ENCODE data around the gene VOPP1.
"Not testable (repeated sequence)": the region's sequence is repeated elsewhere in the genome, so short reads cannot be mapped to it uniquely, and the experiment has no call there.

The VOPP1 gene

DNA sequence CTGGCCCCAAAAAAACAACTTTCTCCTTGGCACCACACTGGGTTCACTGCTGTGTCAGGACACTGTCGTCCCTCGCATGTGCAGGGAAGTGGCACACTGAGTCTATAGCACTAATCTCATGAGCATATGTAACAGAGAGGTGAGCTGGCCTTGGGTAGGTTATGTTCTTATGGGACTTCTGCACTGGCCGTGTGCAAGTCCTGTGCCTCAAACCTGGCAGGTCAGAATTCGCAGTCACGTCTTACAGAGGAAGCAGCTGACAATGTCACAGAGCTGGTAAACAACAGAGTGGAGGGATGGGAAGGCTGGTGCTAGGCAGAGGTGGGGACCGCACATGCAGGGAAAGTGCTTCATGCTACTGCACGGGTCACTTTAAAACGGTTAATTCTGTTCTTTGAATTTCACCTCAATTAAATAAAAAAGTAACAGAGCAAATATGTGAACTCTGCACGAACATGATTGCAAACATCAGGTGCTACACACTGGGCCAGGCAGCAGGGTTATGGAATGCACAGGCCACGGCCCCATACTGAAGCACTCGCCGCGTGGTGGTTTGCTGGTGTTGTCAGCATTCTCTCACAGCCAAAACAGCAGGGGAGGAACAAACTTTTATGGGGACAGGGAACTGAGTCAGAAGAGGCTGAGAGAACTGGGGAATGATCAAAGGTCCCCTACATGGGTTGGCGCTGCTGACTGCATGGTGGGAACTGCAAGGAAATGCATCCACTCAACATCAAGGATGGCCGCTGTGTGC lies 54.2 kb downstream of the VOPP1 start:
- in situ Hi-C loops (cut with HindIII; ENCODE audit: low pct_unique_long_range_greater_than_20kb, low sequenced_read_pairs), result no loop called here

DNA sequence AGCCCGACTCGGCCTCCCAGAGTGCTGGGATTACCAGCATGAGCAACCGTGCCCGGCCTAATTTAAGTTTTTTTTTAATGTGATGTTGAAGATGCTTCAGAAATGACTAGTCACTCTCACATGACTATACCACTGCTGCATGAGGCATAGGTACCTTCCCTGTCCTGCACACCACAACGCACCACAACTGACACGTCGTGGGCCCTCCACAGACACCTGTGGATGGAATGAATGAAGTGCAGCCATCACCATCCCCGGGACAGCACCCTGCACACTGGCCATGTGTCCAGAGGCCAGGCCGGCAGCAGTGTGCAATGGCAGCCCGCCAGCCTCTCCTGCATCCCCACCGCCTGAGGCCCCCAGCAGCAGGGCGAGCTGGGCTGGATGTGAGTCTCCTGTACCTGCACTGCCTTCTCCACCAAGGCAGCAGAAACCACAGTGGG lies 55.1 kb downstream of the VOPP1 start:
- DNase-seq (ENCODE audit: low read depth in 1 of 2, low spot score in 1 of 2), result no peak
- TF ChIP-seq JUND (IDR thresholded peaks at IDR 0.05; ENCODE audit: low read depth), result no peak
- in situ Hi-C loops (cut with HindIII; ENCODE audit: low pct_unique_long_range_greater_than_20kb, low sequenced_read_pairs), result no loop called here

More for the DNA sequence above, 54.2 kb downstream of the VOPP1 start:
- no peak for DNase-seq (ENCODE audit: low read depth in 1 of 2, low spot score in 1 of 2)
- no peak for TF ChIP-seq JUND (IDR thresholded peaks at IDR 0.05; ENCODE audit: low read depth)

- no peak for DNase-seq (ENCODE audit: low read depth in 1 of 2, low spot score in 1 of 2)
- TF ChIP-seq JUND (IDR thresholded peaks at IDR 0.05; ENCODE audit: low read depth), result no peak
- in situ Hi-C loops (cut with HindIII; ENCODE audit: low pct_unique_long_range_greater_than_20kb, low sequenced_read_pairs), result no loop called here
These were observed 55.9 kb downstream of the VOPP1 start for GRCh38 chr7:55516409-55516808.

DNA sequence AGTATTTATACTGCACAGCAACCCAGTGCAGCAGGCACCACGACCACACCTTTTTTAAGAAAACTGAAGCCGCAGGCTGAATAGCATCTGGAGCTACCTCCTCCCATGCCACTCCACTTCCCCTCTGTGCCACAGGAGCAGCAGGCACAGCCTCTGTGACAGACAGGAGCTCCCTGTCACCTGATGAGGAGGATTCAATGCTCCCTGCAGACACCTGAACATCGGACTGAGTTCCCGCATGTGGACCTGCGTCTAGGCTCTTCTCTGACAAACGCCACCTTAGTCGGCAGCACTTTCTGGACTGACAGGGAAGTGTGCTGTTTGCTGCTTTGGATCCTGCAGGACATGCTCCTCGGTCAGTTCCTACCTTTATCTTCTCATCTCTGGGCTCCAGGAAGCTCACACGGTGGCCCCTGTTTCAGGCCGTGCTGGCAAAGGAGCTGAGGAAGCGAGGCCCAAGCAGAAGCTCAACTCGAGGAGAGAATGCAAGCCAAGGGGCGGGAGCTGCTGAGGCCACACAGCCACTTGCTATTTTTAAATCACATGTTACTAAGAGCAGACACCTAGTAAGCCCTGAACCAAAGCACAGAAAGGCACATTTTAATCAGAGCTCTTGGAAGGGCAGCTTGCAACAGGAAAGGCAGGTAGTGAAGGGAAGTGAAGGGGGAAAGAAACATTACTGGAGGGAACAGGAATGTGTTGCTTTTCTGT lies 56.6 kb downstream of the VOPP1 start:
- peak; percentile 32 to 47 for DNase-seq (ENCODE audit: low read depth in 1 of 2, low spot score in 1 of 2)
- TF ChIP-seq JUND (IDR thresholded peaks at IDR 0.05; ENCODE audit: low read depth), result no peak
- in situ Hi-C loops (cut with HindIII; ENCODE audit: low pct_unique_long_range_greater_than_20kb, low sequenced_read_pairs), result no loop called here

GRCh38 chr7:55514546-55515265 lies 57.6 kb downstream of the VOPP1 start:
- DNase-seq (ENCODE audit: low read depth in 1 of 2, low spot score in 1 of 2), result no peak
- in situ Hi-C loops (cut with HindIII; ENCODE audit: low pct_unique_long_range_greater_than_20kb, low sequenced_read_pairs), result no loop called here
- TF ChIP-seq JUND (IDR thresholded peaks at IDR 0.05; ENCODE audit: low read depth), result no peak

DNA sequence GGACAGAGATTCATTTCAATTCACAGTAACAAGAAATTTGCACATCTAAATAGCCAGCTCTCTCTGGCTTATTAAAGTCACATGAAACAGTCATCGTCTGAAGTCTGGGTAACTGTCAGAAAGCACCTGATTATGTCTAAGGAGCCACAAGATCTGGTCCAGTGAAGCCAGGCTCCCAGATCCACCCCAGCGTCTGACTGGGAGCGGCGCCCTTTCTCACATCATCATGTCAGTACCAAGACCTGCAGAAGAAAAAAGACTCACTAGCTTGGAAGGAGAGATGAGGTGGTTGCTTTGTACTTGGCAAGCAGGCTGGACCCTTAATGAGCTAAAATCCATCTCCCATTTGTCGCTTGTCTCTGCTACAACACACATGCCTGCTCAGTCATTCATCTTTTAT lies 58.4 kb downstream of the VOPP1 start:
- in situ Hi-C loops (cut with HindIII; ENCODE audit: low pct_unique_long_range_greater_than_20kb, low sequenced_read_pairs), result no loop called here
- TF ChIP-seq JUND (IDR thresholded peaks at IDR 0.05; ENCODE audit: low read depth), result no peak
- DNase-seq (ENCODE audit: low read depth in 1 of 2, low spot score in 1 of 2), result no peak

- no peak for TF ChIP-seq JUND (IDR thresholded peaks at IDR 0.05; ENCODE audit: low read depth)
- in situ Hi-C loops (cut with HindIII; ENCODE audit: low pct_unique_long_range_greater_than_20kb, low sequenced_read_pairs), result no loop called here
- no peak for DNase-seq (ENCODE audit: low read depth in 1 of 2, low spot score in 1 of 2)
These were observed 59.6 kb downstream of the VOPP1 start for GRCh38 chr7:55512635-55513191.

DNA sequence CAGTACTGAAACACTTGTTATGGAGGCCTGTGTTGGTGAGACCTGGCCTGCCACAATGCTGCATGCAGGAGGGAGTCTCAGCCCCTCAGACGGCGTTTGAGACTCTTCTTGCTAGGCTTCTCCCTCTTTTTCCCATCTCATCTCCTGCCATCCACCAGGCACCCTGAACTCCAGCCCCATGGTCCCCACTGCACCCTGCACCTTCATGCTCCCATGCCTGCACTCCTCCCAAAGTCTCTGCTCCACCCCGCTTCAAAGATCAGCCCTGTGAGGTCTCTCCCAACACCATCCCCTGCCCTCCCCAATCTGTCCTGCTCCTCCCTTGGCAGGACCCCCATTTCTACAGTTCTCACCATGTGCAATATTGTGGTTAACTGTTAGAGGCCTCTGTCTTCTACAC lies 61.7 kb downstream of the VOPP1 start:
- in situ Hi-C loops (cut with HindIII; ENCODE audit: low pct_unique_long_range_greater_than_20kb, low sequenced_read_pairs), result no loop called here
- no peak for TF ChIP-seq JUND (IDR thresholded peaks at IDR 0.05; ENCODE audit: low read depth)
- DNase-seq (ENCODE audit: low read depth in 1 of 2, low spot score in 1 of 2), result no peak

GRCh38 chr7:55510206-55510605 lies 62.1 kb downstream of the VOPP1 start:
- DNase-seq (ENCODE audit: low read depth in 1 of 2, low spot score in 1 of 2); in situ Hi-C loops (cut with HindIII; ENCODE audit: low pct_unique_long_range_greater_than_20kb, low sequenced_read_pairs): not testable (repeated sequence)

GRCh38 chr7:55509322-55509721 lies 63.0 kb downstream of the VOPP1 start:
- DNase-seq (ENCODE audit: low read depth in 1 of 2, low spot score in 1 of 2), result no peak
- TF ChIP-seq JUND (IDR thresholded peaks at IDR 0.05; ENCODE audit: low read depth), result no peak
- in situ Hi-C loops (cut with HindIII; ENCODE audit: low pct_unique_long_range_greater_than_20kb, low sequenced_read_pairs), result no loop called here

DNA sequence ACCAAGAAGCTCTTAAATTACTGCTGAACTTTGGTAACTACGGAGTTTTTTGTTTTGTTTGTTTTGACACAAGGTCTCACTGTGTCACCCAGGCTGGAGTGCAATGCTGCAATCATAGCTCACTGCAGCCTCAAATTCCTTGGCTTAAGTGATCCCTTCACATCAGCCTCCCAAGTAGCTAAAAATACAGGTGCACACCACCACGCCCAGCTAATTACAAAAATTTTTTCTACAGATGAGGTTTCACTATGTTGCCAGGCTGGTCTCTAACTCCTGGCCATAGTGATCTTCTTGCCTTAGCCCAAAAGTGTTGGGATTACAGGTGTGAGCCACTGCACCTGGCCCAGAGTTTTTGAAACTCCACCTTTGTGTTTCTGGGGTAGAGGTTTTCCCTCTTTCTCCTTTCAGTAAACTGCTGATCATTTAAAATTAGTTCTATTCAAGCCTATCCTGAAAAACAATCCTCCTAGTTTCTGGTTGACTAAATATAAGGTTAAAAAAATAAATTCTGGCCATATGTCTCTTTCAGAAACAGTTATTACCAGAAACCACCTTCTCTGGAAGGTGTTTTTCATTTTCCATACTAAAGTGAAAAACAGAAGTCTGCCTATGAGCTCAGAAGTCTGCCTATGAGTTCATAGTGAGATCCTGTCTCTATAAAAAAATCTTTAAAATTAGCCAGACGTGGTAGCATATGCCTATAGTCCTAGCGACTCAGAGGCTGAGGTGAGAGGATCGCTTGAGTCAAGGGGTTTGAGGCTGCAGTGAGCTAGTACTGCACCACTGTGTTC lies 63.9 kb downstream of the VOPP1 start:
- in situ Hi-C loops (cut with HindIII; ENCODE audit: low pct_unique_long_range_greater_than_20kb, low sequenced_read_pairs), result no loop called here
- no peak for DNase-seq (ENCODE audit: low read depth in 1 of 2, low spot score in 1 of 2)
- no peak for TF ChIP-seq JUND (IDR thresholded peaks at IDR 0.05; ENCODE audit: low read depth)

DNA sequence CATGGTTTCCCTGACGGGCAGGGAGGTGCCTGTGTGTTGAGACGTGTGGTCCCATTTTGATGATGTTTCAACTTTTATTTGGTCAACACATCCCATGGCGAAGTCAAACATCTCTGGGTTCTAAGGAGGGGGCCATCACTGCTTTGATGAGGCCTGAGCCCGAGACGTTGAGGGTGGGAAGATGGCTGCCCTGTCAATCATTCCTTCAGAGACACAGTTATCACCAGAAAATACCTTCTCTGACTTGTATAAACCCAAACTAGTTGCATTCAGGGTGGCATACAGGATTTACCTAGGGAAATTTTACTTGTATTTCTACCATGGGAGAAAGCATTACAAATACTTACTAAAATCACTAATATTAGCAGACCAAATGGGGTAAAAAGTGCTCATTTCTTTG lies 64.6 kb downstream of the VOPP1 start:
- no peak for DNase-seq (ENCODE audit: low read depth in 1 of 2, low spot score in 1 of 2)
- no peak for TF ChIP-seq JUND (IDR thresholded peaks at IDR 0.05; ENCODE audit: low read depth)
- in situ Hi-C loops (cut with HindIII; ENCODE audit: low pct_unique_long_range_greater_than_20kb, low sequenced_read_pairs), result no loop called here

Data from T47D (cell line).